Measurements from ENCODE around the gene OR11A1.

DNA sequence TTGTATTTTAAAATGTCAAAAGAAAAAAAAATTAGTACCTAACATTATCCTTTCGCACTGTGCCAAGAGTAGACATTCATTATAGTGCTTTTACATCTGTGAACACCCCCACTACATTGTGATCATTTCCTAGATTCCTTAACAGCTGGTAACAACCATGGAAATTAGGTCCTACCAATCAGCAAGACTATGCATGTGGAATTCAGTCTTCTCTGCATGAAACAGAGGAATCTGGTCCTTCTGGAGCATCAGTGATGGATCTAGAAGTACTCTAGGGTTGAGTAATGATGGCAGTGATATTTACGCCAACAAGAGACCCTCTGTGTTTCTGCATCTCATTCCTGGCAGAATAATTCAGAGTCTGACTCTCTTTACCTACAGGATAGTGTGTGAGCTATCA lies 32.7 kb downstream of the OR11A1 start:
- TF ChIP-seq CTCF (IDR thresholded peaks at IDR 0.05; ENCODE audit: extremely low read depth in 1 of 2, insufficient read depth in 1 of 2, low read depth in 1 of 2, low read length in 2 of 2), result no peak
- TF ChIP-seq EZH2 (IDR thresholded peaks at IDR 0.05; ENCODE audit: borderline replicate concordance, low read depth, low read length, severe bottlenecking), result no peak
- TF ChIP-seq POLR2A (IDR thresholded peaks at IDR 0.05; ENCODE audit: low read depth, low read length), result no peak
- TF ChIP-seq JUN (IDR thresholded peaks at IDR 0.05; ENCODE audit: borderline replicate concordance, insufficient read depth, insufficient read length, low read depth), result no peak
- no peak for TF ChIP-seq POLR2AphosphoS5 (IDR thresholded peaks at IDR 0.05; ENCODE audit: insufficient read depth, low read depth, low read length)
- no peak for TF ChIP-seq MYC (IDR thresholded peaks at IDR 0.05; ENCODE audit: low read depth, low read length)

Measured in endothelial cell of umbilical vein (primary cell).